Breast epithelium (tissue), 3 donors: ENCODE measurements around the gene ZNF678.

Source experiments
- CTCF ChIP-seq, 3 donors: fragments of 450-650 bp; IDR thresholded peaks; one replicate each; pipeline ENCODE4 v1.5.1; 2016 to 2017; ENCODE audit warnings: antibody characterized with exemption in 3 of 3, mild to moderate bottlenecking in 3 of 3, moderate library complexity in 3 of 3
- POLR2A ChIP-seq: fragments of 450-650 bp; IDR thresholded peaks from one replicate; pipeline ENCODE4 v1.6.1; 2016; ENCODE audit warnings: antibody characterized with exemption, mild to moderate bottlenecking, moderate library complexity
- POLR2AphosphoS5 ChIP-seq, 3 donors: sonication (generic); formaldehyde crosslinking; IDR thresholded peaks; one replicate each; pipeline ENCODE4 v1.6.1; 2017; ENCODE audit warnings: antibody characterized with exemption in 3 of 3

- TF ChIP-seq CTCF (IDR thresholded peaks at IDR 0.05) (no peak), POLR2A (no peak), POLR2AphosphoS5 (IDR thresholded peaks at IDR 0.05) (no peak)
Measured at GRCh38 chr1:227541129-227541528, 22.2 kb upstream of the ZNF678 start.
